Glutamatergic neuron (in vitro differentiated cells): ENCODE data around the gene RNF10. TPM values are rescaled to one million over a fixed set of nuclear protein-coding genes. Genes with fewer than 3 reads are reported as not detected.

Experiments used
- DNase-seq: peaks from one replicate; pipeline ENCODE4 v3.0.0; 2022
- H3K27ac Mint-ChIP-seq: one replicate; pipeline ENCODE4 v1.8.0; 2020; ENCODE audit warnings: mild to moderate bottlenecking, mixed read lengths, inconsistent platforms; ENCODE audit not compliant: unreplicated experiment
- H3K27me3 Mint-ChIP-seq: one replicate; pipeline ENCODE4 v1.8.0; 2020; ENCODE audit warnings: mild to moderate bottlenecking, moderate library complexity, mixed read lengths, inconsistent platforms; ENCODE audit not compliant: unreplicated experiment
- H3K36me3 Mint-ChIP-seq: one replicate; pipeline ENCODE4 v1.8.0; 2020; ENCODE audit warnings: mild to moderate bottlenecking, mixed read lengths, inconsistent platforms; ENCODE audit not compliant: unreplicated experiment
- H3K4me1 Mint-ChIP-seq: one replicate; pipeline ENCODE4 v1.8.0; 2020; ENCODE audit warnings: mild to moderate bottlenecking, low read depth, mixed read lengths, inconsistent platforms; ENCODE audit not compliant: unreplicated experiment
- H3K4me3 Mint-ChIP-seq: one replicate; pipeline ENCODE4 v1.8.0; 2020; ENCODE audit warnings: mild to moderate bottlenecking, mixed read lengths, inconsistent platforms; ENCODE audit not compliant: unreplicated experiment
- H3K9me3 Mint-ChIP-seq: one replicate; pipeline ENCODE4 v1.8.0; 2020; ENCODE audit warnings: mild to moderate bottlenecking, moderate library complexity, mixed read lengths, inconsistent platforms; ENCODE audit not compliant: unreplicated experiment
- CTCF ChIP-seq: fragments of 200-600 bp; sonication (generic); IDR thresholded peaks from one replicate; pipeline ENCODE4 v1.5.0; 2021; ENCODE audit not compliant: partially characterized antibody, unreplicated experiment
- total RNA-seq: library from RNA; stranded (reverse); fragmentation: NEBNext Ultra II Directional; extraction: Animal tissue kit (Norgen Biotek cat#: 25700); gene quantifications from one replicate; pipeline ENCODE4 v1.2.1, GENCODE V29; 2021; ENCODE audit not compliant: unreplicated experiment

The RNF10 gene
- total RNA-seq, 1 donor from 2014 or later: 188 TPM

GRCh38 chr12:120542166-120542565, 8.0 kb downstream of the RNF10 start:
- no peak overlapping the region for H3K4me3 Mint-ChIP-seq
- H3K27me3 Mint-ChIP-seq: peaks cover 2% of the 10 kb centered on the region
- H3K9me3 Mint-ChIP-seq: no peaks in the 10 kb centered on the region
- no peak for DNase-seq
- H3K27ac Mint-ChIP-seq: no peak overlapping the region
- TF ChIP-seq CTCF: no peak
- H3K4me1 Mint-ChIP-seq: peaks cover 15% of the 10 kb centered on the region
- no peaks in the 10 kb centered on the region for H3K36me3 Mint-ChIP-seq

GRCh38 chr12:120544691-120545090, 10.5 kb downstream of the RNF10 start:
- no peaks in the 10 kb centered on the region for H3K4me1 Mint-ChIP-seq

GRCh38 chr12:120546050-120546386, 11.9 kb downstream of the RNF10 start:
- Mint-ChIP-seq H3K27me3 (peaks cover 2% of the 10 kb centered on the region), H3K36me3 (no peaks in the 10 kb centered on the region), H3K4me3 (no peak overlapping the region), H3K9me3 (no peaks in the 10 kb centered on the region), H3K4me1 (no peaks in the 10 kb centered on the region), H3K27ac (no peak overlapping the region)
- no peak for TF ChIP-seq CTCF
- DNase-seq: no peak

More at GRCh38 chr12:120544691-120545090, 10.5 kb downstream of the RNF10 start:
- no peak overlapping the region for H3K4me3 Mint-ChIP-seq
- H3K27me3 Mint-ChIP-seq: peaks cover 2% of the 10 kb centered on the region
- no peak overlapping the region for H3K27ac Mint-ChIP-seq
- no peaks in the 10 kb centered on the region for H3K9me3 Mint-ChIP-seq
- no peak for TF ChIP-seq CTCF
- no peaks in the 10 kb centered on the region for H3K36me3 Mint-ChIP-seq
- DNase-seq: no peak

- no peak overlapping the region for H3K27ac Mint-ChIP-seq
- no peaks in the 10 kb centered on the region for H3K9me3 Mint-ChIP-seq
- no peak overlapping the region for H3K4me3 Mint-ChIP-seq
- H3K36me3 Mint-ChIP-seq: no peaks in the 10 kb centered on the region
- H3K4me1 Mint-ChIP-seq: no peaks in the 10 kb centered on the region
- DNase-seq: no peak
- no peak for TF ChIP-seq CTCF
- no peaks in the 10 kb centered on the region for H3K27me3 Mint-ChIP-seq
Observed at GRCh38 chr12:120554678-120555077, 20.5 kb downstream of the RNF10 start.

GRCh38 chr12:120557589-120557988, 23.4 kb downstream of the RNF10 start:
- no peaks in the 10 kb centered on the region for H3K27me3 Mint-ChIP-seq
- no peaks in the 10 kb centered on the region for H3K4me1 Mint-ChIP-seq
- no peak for DNase-seq
- no peak overlapping the region for H3K4me3 Mint-ChIP-seq
- H3K9me3 Mint-ChIP-seq: no peaks in the 10 kb centered on the region
- TF ChIP-seq CTCF: no peak
- H3K36me3 Mint-ChIP-seq: no peaks in the 10 kb centered on the region
- H3K27ac Mint-ChIP-seq: no peak overlapping the region
